Suppressor macrophage treated with lipopolysaccharide for 1 hour (primary cell): ENCODE measurements around the gene NGEF.
"Not testable (repeated sequence)": the region's sequence is repeated elsewhere in the genome, so short reads cannot be mapped to it uniquely, and the experiment has no call there.

Experiments
- DNase-seq, 3 donors: peaks; one replicate each; pipeline ENCODE4 v3.0.0-alpha.2; 2020 to 2022

Gene NGEF

DNA sequence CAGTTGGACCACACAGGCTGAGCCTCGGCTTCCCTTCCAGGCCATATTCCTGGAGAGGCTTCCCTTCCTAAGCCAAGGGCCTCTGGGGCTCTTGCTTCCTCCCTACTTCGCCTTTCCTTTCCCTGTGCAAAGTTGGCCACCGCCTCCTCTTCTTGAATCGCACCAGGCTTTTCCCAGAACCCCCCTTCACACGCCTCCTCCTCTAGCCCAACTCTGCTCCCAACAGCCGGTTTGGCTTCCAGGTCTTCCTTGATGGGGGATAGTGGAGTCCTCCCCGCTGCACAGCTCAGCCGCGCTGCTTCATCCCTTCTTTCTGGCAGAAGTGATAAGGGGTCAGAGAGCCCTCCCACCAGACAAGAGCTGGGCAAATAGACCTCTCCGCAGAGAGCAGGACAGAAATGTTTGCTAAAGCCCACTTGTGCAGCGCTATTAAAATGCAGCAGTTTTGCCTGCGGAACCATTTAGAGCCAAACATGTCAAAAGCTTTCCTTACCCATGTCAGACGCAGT is 86.6 kb downstream of the NGEF start:
- DNase-seq, result no peak

DNA sequence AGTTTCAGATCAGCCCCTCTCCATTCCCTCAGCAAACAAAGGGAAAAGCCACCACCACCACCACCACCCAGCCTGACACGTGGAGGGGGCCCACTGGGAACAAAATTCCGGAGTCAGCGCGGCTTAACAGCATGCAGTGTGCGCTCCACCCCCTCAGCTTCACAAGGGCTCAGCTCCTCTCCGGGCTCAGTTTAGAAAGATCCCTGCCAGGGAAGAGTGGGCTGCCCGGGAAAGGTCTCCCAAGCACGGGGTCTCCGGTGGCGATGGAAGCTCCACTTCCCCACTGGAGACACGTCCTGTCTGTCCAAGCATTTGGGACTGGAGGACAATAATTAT is 87.3 kb downstream of the NGEF start:
- DNase-seq, result no peak

DNA sequence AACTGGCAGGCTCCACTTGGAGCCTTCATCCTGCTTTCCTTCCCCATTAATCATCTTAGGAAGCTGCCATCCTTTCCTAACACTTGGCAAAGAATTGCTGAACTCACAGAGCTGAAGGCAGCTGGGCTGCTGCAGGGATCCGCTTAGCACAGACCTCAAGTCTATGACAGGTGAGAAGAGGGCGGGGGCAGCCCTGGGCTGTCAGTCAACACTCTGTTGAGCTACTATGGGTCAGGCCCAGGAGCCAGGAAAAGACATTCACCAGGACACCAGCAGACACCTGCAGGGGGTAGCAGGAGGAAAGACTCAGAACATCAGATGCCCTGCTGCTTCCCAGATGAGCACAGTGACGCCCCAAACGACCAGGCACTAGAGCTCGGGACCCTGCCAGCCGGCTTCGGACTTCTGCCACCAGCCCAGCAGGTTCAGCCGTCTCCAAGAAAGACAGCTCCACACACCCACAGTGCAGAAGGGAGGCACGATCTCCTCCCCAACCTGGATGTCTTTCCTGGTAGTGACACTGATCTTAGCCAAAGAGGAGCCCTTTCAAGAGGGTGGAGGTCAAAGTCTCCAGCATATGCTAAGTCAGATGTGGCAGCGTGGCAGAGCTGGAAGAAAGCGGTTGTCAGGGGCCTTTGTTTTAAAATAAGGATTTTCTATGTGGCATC is 87.8 kb downstream of the NGEF start:
- DNase-seq, result no peak

DNA sequence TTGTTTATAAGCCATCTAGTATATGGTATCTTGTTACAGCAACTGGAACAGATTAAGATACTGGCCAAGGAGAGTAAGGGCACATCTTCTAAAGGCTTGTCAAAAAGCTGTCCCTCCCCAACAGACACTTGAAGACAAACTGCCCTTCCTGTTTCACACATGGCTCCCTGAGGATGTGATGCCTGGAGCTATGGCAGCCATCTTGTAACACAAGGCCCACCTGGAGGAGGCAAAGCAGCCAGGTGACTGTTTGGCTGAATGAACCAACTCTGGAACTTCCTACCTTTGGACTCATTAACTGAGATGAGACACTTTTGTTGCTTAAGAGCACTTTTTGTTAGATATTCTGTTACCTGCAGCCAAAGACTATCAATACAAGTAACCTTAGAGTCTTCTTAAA is 88.6 kb downstream of the NGEF start:
- no peak for DNase-seq

DNA sequence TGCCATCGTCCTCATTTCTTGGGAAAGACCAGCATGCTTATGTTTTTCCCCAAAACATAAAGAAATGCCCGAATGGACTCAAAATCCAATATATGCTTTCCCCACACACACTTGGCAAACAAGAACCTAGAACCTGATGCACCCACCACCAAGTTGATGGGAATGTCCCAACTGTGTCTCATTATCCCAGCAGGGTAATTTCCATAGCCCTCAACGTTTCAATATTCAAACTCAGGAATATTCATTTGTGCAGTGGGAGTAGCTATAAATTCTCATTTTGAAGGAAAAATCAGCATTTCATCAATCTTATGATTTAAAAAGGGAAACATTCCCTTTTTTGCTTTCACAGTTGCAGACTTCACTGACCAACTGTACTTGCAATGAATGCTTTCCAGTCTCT is 92.3 kb downstream of the NGEF start:
- DNase-seq, result no peak

DNA sequence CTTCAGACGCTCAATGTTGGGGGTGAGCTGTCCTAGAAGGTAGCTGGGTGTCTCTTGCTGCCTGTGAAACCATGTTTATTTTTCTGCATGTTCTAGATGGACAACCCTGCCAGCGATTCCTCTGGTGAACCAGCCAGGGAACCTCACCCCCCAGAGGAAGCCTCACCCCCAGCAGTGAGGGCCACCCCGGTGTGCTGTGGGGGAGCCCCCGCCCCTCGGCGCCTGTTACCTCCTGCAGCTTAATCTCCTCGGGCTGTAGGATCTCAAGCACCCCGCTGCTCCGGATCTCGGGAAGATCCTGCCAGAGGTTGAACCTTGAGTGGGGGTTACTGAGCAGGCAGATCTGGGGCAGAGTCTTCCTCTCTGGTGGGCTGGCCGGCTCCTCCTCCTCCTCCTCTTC is 93.0 kb downstream of the NGEF start:
- DNase-seq, result no peak

DNA sequence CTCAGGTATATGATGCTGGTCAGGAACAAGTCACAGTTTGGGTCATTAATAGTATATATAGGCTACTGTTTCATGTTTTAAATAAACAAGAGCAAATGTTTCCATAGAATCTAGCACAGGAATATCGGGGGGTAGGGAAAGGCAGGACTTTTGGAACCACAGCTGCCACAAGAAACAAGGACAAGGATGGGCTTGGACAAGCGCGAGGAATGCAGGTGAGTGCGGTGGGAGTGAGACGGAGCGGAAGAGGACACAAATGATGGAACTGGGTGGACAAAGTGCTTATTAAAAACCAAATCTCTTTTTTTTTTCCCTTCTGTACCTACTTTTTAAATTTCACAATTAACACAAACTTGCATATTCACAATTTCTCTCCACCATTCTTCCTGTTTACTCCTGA is 93.9 kb downstream of the NGEF start:
- DNase-seq, result no peak

DNA sequence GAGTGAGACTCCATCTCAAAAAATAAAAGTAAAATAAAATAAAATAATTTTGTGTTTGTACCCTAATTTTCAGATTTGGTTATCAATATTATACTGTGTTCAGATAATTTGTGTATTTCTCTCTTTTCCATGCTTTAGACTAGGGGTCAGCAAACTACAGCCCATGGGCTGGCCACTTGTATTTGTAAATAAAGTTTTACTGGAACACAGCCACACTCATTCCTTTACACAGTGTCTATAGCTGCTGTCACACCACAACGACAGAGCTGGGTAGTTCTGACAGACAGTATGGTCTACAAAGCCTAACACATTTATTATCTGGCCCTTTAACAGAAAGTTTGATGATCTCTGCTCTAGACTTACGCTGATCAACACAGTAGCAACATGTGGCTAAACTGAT is 99.2 kb downstream of the NGEF start:
- no peak for DNase-seq

DNA sequence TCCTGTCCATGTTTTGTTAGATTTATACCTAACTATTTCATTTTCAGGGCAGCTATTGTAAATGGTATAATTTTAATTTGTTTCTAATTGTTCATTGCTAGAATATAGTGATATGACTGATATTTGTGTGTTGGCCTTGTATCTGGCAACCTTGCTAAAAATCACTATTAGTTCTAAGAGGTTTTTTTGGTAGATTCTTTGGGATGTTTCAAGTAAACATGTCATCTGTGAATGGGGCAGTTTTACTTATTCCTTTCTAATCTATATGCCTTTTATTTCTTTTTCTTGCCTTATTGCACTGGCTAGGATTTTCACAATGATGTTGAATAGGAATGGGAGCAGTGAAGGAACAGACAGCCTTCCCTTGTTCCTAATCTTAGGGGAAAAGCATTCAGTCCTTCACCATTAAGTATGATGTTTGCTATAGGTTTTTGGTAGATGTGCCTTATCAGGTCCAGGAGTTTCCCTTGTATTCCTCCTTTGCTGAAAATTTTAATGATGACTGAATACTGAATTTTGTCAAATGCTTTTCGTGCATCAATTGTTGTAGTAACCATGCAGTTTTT is 101.3 kb downstream of the NGEF start:
- no peak for DNase-seq

DNA sequence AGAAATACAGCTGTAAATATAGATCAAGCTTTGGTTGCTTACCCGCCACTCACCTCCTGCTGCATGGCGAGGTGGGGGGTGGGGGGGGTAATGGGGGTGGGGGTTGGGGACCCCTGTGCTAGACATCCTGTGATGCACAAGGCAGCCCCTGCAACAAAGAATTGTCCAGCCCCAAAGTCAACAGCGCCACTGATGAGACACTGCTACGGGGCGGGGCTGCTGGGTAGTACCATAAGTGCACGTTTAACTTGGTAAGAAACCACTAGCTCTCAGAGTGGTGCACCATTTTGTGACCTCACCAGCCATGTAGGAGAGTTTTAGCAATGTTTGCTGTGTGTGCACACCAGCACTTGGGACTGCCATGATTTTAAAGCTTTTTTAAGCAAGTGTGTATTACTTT is 102.7 kb downstream of the NGEF start:
- no peak for DNase-seq

DNA sequence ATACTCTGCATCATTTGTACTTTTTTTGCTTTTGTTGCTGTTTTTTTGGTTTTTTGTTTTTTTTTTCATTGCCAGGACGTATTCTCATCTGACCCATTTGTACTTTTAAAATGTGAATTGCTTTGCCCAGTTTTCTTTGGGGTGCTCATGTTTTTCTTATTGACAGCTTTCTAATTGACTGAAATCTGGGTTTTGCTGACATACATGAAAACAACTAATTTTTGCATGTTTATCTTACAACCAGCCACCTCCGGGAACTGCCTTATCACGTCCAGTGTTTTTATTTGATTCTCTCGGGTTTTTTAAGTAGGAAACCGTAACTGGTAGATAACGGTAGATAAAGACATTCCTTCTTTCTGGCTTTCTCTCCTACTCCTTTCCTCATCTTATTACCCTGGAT is 104.4 kb downstream of the NGEF start:
- DNase-seq, result no peak

DNA sequence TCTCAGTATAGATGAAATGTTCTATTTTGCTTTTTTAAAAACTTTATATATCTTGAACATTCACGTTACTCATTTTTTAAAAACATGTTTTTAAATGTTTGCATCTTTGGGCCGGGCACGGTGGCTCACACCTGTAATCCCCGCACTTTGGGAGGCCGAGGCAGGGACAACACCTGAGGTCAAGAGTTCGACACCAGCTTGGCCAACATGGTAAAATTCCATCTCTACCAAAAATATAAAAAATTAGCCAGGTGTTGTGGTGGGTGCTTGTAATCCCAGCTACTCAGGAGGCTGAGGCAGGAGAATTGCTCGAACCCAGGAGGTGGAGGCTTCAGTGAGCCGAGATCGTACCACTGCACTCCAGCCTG is 105.4 kb downstream of the NGEF start:
- not testable (repeated sequence) for DNase-seq

DNA sequence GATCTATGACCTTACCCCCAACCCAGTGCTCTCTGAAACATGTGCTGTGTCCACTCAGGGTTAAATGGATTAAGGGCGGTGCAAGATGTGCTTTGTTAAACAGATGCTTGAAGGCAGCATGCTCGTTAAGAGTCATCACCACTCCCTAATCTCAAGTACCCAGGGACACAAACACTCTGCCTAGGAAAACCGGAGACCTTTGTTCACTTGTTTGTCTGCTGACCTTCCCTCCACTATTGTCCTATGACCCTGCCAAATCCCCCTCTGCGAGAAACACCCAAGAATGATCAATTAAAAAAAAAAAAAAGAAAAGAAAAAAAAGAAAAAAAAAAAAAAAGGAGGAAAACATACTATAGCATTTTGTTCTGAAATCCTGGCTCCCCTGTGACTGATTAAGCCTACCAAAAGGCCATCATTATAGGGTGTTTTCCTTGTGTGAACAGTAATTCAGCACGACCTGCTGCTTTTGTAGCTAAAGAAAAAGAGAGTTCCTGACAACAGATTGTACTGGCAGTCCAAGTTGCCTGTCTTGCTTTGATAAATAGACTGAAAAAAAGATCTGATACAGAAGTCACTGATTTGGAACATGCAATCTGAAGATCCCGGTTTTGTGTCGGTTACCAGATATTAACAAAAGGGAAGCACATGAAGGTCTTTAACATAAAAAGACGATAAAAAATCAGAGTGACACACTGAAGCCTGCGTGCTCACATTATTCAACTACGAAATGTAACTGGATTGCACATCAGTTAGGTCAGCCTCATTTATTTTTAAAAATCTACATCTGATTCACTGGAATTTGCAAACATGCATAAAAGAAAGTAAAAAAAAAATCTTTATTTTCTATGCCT is 106.0 kb downstream of the NGEF start:
- not testable (repeated sequence) for DNase-seq

DNA sequence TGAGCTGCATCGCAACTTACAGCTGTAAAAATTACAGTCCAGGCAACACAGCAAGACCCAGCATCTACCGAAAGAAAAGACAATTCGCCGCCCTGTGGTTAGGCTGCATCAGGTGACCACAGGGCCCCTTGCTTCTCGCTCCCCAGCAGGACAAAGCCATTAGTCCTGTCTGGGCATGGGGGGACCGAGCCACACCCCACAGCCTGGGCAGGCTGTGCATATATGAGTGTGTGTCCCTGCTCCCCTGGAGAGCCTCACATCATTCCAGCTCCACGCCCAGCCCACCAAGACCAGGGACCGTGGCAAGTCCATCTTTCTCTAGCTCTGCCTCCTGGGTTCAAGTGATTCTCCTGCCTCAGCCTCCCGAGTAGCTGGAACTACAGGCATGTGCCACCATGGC is 109.1 kb downstream of the NGEF start:
- DNase-seq, result no peak

DNA sequence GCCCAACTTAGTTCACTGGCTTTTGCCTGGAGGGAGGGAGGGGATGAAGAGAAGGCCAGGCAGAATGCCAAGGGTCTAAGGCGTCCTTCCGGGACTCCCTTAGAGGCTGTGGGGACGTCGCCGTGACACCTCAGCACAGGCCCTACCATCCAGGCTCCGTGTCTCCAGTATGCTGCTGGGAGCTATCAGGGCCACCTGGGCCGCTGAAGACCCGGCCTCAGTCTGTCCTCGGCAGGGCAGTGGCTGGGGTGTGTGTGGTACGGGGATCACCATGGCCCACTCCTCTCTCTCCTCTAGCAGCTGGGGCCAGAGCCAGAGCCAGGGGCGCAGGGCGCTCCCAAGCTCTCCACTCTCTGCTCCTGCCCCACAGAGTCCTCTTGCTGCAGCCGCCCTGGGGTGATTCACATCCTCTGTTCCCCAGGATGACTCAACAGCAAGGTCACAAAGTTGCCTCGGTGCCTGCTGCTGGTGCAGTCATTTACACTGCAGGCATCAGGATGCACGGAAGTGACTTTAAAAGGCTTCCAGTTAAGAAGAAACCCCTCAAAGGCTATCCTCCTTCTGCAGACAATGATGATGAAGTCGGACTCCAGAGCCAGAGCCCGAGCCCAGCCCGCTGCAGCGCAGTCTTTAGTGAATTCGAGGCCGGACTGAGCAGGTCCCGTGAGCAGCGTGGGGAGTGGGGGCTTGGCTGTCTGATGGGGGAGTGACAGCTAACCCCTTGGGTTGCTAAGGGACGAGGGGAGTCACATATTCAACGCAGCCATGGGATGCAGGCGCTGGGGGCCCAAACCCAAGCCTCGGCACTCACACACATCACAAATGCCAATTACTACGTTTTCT is 111.1 kb downstream of the NGEF start:
- DNase-seq, result peak; percentile 83 to 86 (median 85)

DNA sequence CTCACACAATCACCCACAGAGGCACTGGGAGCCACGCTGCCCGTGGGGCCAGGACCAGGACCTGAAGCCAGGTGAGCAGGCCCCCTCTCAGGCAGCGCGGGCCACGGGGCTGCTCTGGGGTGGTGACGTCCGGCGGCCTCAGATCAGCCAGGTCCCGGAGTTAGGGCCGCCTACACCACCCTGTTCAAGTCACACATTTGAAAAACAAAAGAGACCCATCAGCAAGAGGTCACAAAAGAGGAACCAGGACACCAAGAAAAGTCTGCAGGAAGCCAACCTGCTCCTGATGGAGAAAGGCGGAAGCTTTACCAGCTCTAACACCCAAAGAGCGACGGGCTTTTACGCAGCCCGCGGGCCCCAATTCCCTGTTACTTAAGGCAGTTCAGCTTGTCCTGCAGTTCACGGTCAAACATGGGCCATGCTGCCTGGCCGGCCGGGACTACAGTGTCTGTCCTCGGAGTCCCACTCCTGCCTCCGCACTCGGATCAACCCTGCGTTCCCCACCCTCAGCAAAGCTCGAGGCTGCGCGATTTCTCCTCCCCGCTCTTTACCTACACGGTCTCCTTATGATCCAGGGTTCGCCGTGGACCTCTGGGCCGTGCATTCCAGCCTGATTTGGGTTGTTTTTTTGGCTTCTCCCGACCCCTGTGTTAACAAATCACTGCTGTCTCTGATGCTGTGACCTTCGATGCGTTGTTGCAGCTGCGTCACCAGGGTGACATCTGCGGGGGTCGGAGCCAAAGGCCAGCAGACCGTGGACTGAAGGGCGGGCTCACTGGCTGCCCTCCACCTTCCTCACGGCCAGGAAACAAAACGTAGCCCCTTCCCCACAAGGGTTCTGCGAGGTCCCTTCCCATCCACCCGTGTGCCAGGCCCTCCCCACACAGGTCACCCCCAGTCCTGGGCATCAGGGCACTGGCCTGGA is 112.0 kb downstream of the NGEF start:
- peak; percentile 28 to 43 (median 33) for DNase-seq

DNA sequence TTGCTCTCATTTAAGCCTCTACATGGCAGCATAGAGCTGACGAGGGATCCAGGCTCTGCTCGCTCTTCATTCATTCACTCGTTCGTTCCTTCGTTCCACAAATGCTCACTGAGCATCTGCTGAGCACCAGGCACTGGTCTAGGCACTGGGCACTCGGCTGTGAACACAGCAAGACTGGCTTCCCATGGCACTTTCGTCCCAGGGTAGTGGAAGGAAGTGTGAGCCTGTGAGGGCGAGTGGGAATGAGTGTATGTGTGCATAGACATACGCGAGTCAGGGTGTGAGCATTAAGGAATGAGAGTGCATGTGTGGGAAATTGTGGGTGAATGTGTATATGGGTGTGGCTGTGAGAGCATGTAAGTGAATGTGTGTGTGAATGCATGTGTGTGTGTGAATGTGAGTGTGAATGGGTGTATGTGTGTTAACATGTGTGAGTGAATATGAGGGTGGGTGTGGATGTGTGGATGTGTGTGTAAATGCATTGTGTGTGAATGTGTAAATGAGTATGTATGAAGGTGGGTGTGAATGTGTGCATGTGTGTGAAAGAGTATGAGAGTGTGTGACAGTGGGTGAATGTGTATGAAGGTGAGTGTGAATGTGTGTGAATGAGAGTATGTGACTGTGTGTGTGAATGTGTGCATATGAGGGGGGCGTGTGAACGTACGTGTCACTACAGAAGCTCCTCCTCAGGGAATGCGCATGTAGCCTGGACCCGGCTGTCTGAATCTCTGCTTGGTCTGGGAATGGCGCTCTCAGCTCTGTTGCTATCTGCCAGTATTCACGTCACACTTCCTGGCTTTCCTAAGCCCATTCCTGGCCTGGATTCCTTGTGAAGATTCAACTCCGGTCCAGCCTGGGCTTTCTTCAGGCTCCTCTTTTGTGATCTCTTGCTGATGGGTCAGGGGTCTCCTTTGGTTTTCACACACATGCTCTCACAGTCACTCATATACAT is 114.2 kb downstream of the NGEF start:
- DNase-seq, result no peak

DNA sequence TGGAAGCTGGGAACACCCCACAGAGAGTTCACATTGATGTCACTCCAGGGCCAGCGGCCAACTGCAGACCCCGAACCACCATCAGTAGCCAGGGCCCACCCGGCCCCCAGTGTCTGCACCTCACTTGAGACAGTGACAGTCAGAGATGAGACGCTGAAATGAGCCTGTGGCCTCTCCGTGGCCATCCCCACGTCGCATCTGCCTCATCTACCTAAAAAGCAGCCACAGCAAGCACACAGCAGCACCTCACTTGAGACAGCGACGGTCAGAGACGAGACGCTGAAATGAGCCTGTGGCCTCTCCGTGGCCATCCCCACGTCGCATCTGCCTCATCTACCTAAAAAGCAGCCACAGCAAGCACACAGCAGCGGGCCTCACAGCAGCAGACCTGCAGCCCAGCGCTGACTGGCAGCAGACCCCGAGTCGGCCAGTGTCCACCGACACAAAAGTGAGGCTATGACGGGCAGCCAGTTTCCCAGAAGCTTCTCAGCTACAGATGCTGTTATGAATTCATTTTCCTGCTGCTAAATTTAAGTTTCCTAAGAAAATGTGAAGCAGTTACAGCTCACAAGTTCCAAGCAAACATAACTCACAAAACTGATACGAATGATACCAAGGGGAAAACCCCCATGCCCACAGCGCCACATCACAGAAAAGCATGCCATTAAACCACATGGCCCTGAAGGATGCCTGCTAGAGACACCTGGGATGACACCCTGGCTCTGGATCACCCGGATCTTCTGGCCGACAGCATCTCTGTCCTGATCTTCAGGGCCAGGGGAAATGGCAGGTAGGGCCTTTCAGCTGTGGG is 115.3 kb downstream of the NGEF start:
- DNase-seq, result no peak

DNA sequence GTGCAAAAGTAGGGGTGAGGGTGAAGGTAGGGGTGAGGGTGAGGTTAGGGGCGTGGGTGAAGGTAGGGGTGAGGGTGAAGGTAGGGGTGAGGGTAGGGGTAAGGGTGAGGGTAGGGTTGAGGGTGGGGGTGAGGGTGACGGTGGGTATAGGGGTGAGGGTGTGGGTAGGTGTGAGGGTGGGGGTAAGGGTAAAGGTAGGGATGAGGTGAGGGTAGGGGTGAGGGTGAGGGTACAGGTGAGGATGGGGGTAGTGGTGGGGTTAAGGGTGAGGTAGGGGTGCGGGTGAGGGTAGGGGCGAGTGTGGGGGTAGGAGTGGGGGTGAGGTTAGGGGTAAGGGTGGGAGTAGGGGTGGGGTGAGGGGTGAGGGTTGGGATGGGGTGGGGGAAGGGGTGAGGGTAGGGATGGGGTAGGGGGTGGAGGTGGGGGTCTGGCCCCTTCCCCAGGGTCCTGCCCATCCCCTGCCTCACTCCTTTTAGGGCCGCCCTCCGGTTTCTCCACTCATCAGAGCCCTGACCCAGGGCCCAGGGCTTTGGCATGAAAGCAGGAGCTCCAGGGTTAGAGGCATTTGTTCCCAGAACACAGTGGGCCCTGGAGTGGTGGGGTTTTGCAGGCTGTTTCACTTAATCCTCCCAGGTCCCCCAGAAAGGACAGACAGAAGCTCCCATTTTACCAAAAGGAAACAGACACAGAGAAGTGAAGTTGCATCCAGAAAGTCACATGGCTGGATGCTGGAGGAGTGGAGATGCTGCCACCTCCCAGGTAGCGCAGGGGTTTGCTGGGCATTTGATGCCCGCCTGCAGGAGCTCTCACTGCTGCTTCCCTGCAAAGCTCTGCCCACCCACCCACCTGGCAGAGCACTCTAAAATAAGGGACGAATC is 116.1 kb downstream of the NGEF start:
- DNase-seq, result no peak
